Cardiac muscle cell (in vitro differentiated cells and primary cell): Measurements from ENCODE around the gene IFT22. TPM values are rescaled to one million over a fixed set of nuclear protein-coding genes. Genes with fewer than 3 reads are reported as not detected.
"Not testable (repeated sequence)": the region's sequence is repeated elsewhere in the genome, so short reads cannot be mapped to it uniquely, and the experiment has no call there.

Experiments used
- DNase-seq, 2 donors: peaks; one replicate each; pipeline versions ENCODE4 v3.0.0 to v3.0.0-alpha.2; 2010 to 2017; ENCODE audit warnings: low read depth in 1 of 2, low spot score in 1 of 2
- H3K27ac ChIP-seq: fragments of 200-600 bp; sonication (generic); 2 replicates; pipeline ENCODE4 v1.5.1; 2016
- H3K27me3 ChIP-seq: fragments of 200-600 bp; sonication (generic); 2 replicates; pipeline ENCODE4 v1.6.0; 2016; ENCODE audit warnings: control low read depth
- H3K36me3 ChIP-seq: fragments of 200-600 bp; sonication (generic); 2 replicates; pipeline ENCODE4 v1.5.1; 2016; ENCODE audit warnings: control low read depth
- H3K4me1 ChIP-seq: fragments of 200-600 bp; sonication (generic); 2 replicates; pipeline ENCODE4 v1.8.1; 2017; ENCODE audit warnings: low read depth, mild to moderate bottlenecking, mixed run types
- H3K4me3 ChIP-seq: fragments of 200-600 bp; sonication (generic); 2 replicates; pipeline ENCODE4 v1.5.1; 2016; ENCODE audit warnings: mild to moderate bottlenecking
- H3K9me3 ChIP-seq: fragments of 200-600 bp; sonication (generic); 2 replicates; pipeline ENCODE4 v1.5.1; 2017; ENCODE audit warnings: low read depth, mild to moderate bottlenecking, control low read depth
- CTCF ChIP-seq: IDR thresholded peaks from 2 replicates; pipeline ENCODE4 v1.5.1; 2012; ENCODE audit warnings: low read depth, mild to moderate bottlenecking, low read length
- polyA plus RNA-seq: library from polyadenylated mRNA; unstranded; fragments of >200 nt; fragmentation: Nextera tagmentation; extraction: Ambion mirVana; gene quantifications from 2 replicates; pipeline ENCODE4 v1.2.1, GENCODE V29; 2016
- total RNA-seq: library from RNA; depleted of rRNA; stranded (reverse); fragments of >200 nt; gene quantifications from 2 replicates; pipeline ENCODE4 v1.2.3, GENCODE V29; 2016

Gene IFT22
- total and polyA plus RNA-seq, 2 experiments from 2014 or later: 36.4 to 64.7 TPM

GRCh38 chr7:101363734-101364374, 42.2 kb upstream of the IFT22 start:
- Histone ChIP-seq H3K9me3 (no peaks in the 10 kb centered on the region), H3K4me3 (peak overlapping the region; percentile 46), H3K27ac (no peak overlapping the region), H3K4me1 (no peaks in the 10 kb centered on the region), H3K27me3 (peaks cover 7% of the 10 kb centered on the region), H3K36me3 (no peaks in the 10 kb centered on the region)
- peak; percentile 81 to 86 for DNase-seq
- peak; percentile 85 for TF ChIP-seq CTCF

- Histone ChIP-seq H3K36me3 (no peaks in the 10 kb centered on the region), H3K9me3 (no peaks in the 10 kb centered on the region), H3K4me3 (peak overlapping the region; percentile 46), H3K27me3 (peaks cover 7% of the 10 kb centered on the region), H3K4me1 (no peaks in the 10 kb centered on the region), H3K27ac (no peak overlapping the region)
- no peak for DNase-seq
- TF ChIP-seq CTCF: no peak
These were observed 41.7 kb upstream of the IFT22 start for GRCh38 chr7:101363196-101363733.

GRCh38 chr7:101362334-101363195, 41.0 kb upstream of the IFT22 start, which contains the start of gene COL26A1:
Gene COL26A1 (plus strand): TSS chr7:101362875. CDS start chr7:101363033, 158 bp downstream.
- Histone ChIP-seq H3K27ac (no peak within 1 kb of the TSS), H3K4me3 (peak within 1 kb of the TSS; percentile 46), H3K4me1 (no peaks in the 10 kb centered on the region), H3K27me3 (peaks cover 7% of the 10 kb centered on the region), H3K36me3 (no peaks in the 10 kb centered on the region), H3K9me3 (no peaks in the 10 kb centered on the region)
- TF ChIP-seq CTCF: no peak
- DNase-seq: peak; percentile 29 to 82

GRCh38 chr7:101357433-101357832, 35.8 kb upstream of the IFT22 start:
- TF ChIP-seq CTCF: no peak
- H3K36me3 ChIP-seq: no peaks in the 10 kb centered on the region
- peaks cover 4% of the 10 kb centered on the region for H3K4me1 ChIP-seq

GRCh38 chr7:101352920-101353308, 31.3 kb upstream of the IFT22 start:
- H3K4me1 ChIP-seq: peaks cover 8% of the 10 kb centered on the region
- H3K9me3 ChIP-seq: no peaks in the 10 kb centered on the region
- no peak for TF ChIP-seq CTCF

More at GRCh38 chr7:101357433-101357832, 35.8 kb upstream of the IFT22 start:
- H3K4me3 ChIP-seq: no peak overlapping the region
- peaks cover 5% of the 10 kb centered on the region for H3K27me3 ChIP-seq
- H3K9me3 ChIP-seq: no peaks in the 10 kb centered on the region
- peak in 1 of 2 donors; percentile 29 for DNase-seq
- H3K27ac ChIP-seq: no peak overlapping the region

GRCh38 chr7:101349300-101349699, 27.7 kb upstream of the IFT22 start:
- not testable (repeated sequence) for DNase-seq, H3K9me3 ChIP-seq, H3K4me1 ChIP-seq, H3K4me3 ChIP-seq, H3K36me3 ChIP-seq, H3K27ac ChIP-seq, H3K27me3 ChIP-seq

More at GRCh38 chr7:101352920-101353308, 31.3 kb upstream of the IFT22 start:
- H3K27me3 ChIP-seq: no peaks in the 10 kb centered on the region
- no peak for DNase-seq
- no peak overlapping the region for H3K27ac ChIP-seq
- H3K36me3 ChIP-seq: no peaks in the 10 kb centered on the region
- no peak overlapping the region for H3K4me3 ChIP-seq

- H3K27me3 ChIP-seq, H3K4me3 ChIP-seq, H3K27ac ChIP-seq, H3K9me3 ChIP-seq, H3K36me3 ChIP-seq, DNase-seq, H3K4me1 ChIP-seq: not testable (repeated sequence)
These were observed 26.9 kb upstream of the IFT22 start for GRCh38 chr7:101348456-101349067.
